Measurements from ENCODE around the gene NUCB1.
A peak's percentile ranks its signal among the peaks of the same experiment; 100 is the strongest.
"Not testable (repeated sequence)": the region's sequence is repeated elsewhere in the genome, so short reads cannot be mapped to it uniquely, and the experiment has no call there.

Gene NUCB1

DNA sequence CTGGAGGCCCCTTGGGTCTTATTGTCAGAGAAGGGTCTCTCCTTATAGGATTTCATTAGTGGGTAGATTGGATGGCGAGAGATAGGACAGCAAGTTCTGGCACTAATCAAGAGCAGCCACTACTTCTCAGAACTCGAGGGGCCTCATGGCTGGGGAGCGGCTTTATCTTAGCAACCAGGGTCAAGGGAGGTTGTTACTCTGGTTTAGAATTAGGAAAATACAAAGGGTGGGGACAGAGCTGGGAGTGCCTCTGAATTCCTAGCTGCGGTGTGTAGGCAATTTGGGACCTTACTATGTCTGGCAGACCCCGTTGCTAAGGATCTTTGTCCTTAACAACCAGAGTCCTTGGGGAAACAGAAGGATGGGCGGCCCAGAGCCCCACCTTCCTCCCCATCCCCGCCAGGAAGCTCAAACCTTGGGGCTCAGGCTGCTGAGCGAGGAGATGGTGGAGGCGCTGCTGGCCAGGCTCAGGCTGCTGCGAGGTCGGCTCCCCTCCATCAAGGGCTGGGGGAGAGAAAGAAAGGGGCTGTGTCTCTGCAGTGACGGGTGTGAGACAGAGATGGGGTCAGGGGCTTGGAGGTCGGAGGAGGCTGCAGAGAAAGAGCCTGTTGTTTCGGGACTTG lies 32.9 kb upstream of the NUCB1 start:
- H3K9ac ChIP-seq (ENCODE audit: low read length), result no peak overlapping the region
- no peak overlapping the region for H3K27ac ChIP-seq (ENCODE audit: low read depth, low read length)
- H3K9me3 ChIP-seq (ENCODE audit: control insufficient read depth, insufficient read depth, low read depth, low read length), result no peaks in the 10 kb centered on the region
- H3K36me3 ChIP-seq (ENCODE audit: control insufficient read depth, insufficient read depth, low read length), result peaks cover 4% of the 10 kb centered on the region; the same call in 1 of the 2 replicates
- H3K4me1 ChIP-seq (ENCODE audit: control insufficient read depth, insufficient read depth, low read length), result peaks cover 24% of the 10 kb centered on the region
- H3K4me3 ChIP-seq (ENCODE audit: low read depth, low read length), result no peak overlapping the region
- H3K27me3 ChIP-seq (ENCODE audit: control insufficient read depth, insufficient read depth, low read length), result no peaks in the 10 kb centered on the region

DNA sequence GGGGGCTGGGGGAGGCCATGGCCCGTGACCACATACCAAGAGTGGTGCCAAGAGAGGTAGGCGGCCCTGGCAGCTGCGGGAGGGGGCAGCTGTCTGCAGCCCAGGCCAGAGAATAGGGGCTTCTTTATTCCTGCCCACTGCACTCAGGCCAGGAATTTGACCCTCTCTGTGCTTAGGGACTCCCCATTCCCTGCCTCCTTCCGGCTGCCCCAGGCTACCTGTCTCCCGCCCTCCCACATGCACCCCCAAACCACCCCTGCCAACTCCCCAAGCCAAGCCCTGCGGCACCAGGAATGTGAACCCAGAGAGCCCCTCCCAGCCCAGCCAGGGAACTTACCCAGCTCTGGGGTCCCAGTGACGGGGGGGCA lies 32.4 kb upstream of the NUCB1 start:
- Histone ChIP-seq H3K36me3 (ENCODE audit: control insufficient read depth, insufficient read depth, low read length) (peaks cover 6% of the 10 kb centered on the region; the same call in 1 of the 2 replicates), H3K27me3 (ENCODE audit: control insufficient read depth, insufficient read depth, low read length) (no peaks in the 10 kb centered on the region), H3K4me1 (ENCODE audit: control insufficient read depth, insufficient read depth, low read length) (peaks cover 24% of the 10 kb centered on the region), H3K9ac (ENCODE audit: low read length) (peak overlapping the region; percentile 3), H3K27ac (ENCODE audit: low read depth, low read length) (no peak overlapping the region), H3K9me3 (ENCODE audit: control insufficient read depth, insufficient read depth, low read depth, low read length) (no peaks in the 10 kb centered on the region), H3K4me3 (ENCODE audit: low read depth, low read length) (peak overlapping the region; percentile 38)

DNA sequence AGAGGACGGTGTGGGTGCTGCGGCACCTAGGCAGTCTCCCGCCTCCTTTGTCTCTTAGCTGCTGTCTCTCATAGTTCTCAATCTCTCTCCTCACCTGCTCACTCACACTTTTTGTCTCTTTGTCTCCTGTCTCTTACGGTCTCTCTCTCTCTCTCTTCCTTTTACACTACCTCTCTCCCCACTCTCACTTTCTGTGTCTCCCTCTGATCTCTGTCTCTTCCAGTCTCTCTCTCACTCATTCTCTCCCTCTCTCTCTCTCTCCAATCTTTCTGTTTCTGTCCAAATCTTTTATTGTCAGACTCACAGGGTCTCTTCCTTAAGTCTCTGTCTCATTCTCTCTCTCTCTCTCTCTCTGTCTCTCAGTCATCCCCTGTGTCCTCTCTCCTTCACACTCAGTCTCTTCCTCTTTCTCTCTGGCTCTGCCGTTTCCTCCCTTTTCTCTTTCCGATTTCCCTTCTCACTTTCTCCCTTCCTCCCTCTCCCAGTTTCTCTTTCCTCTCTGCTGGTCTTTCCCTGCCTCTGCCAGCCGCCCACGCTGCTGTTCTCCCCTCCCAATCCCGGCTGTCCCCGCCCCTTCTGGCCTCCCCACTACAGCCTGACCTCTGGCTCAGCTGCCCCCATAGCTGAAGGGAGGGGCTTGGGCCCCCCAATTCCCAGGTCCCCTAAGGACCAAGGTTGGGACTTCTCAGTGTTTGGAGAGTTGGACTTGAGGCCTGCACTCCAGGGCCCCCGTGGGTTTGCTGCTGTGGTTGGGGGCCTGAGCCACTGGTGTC lies 31.8 kb upstream of the NUCB1 start, which contains the start of gene PLEKHA4:
TSS of gene PLEKHA4 (minus strand) at position 504 of the 773 bp plus-strand sequence. CDS start 997 bp downstream, outside the sequence.
- Histone ChIP-seq H3K9me3 (ENCODE audit: control insufficient read depth, insufficient read depth, low read depth, low read length) (no peaks in the 10 kb centered on the region), H3K36me3 (ENCODE audit: control insufficient read depth, insufficient read depth, low read length) (peaks cover 9% of the 10 kb centered on the region), H3K27ac (ENCODE audit: low read depth, low read length) (no peak within 1 kb of the TSS), H3K27me3 (ENCODE audit: control insufficient read depth, insufficient read depth, low read length) (no peaks in the 10 kb centered on the region), H3K4me3 (ENCODE audit: low read depth, low read length) (peak within 1 kb of the TSS; percentile 38), H3K4me1 (ENCODE audit: control insufficient read depth, insufficient read depth, low read length) (peaks cover 25% of the 10 kb centered on the region), H3K9ac (ENCODE audit: low read length) (peak within 1 kb of the TSS; percentile 3)

DNA sequence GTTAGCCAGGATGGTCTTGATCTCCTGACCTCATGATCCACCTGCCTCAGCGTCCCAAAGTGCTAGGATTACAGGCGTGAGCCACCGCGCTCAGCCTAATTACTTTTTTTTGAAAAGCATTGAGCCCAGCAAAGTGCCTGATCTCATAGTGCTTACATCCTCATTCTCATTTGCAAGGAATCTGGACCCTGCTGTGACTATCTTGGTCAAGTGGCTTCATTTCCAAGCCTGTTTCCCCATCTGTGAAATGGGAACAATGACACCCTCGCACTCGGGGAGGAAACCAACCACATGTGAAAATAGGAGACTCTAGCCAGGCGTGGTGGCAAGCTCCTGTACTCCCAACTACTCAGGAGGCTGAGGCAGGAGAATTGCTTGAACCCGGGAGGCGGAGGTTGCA lies 30.1 kb upstream of the NUCB1 start:
- peaks cover 40% of the 10 kb centered on the region for H3K4me1 ChIP-seq (ENCODE audit: control insufficient read depth, insufficient read depth, low read length)
- H3K36me3 ChIP-seq (ENCODE audit: control insufficient read depth, insufficient read depth, low read length), result peaks cover 23% of the 10 kb centered on the region
- H3K27me3 ChIP-seq (ENCODE audit: control insufficient read depth, insufficient read depth, low read length), result no peaks in the 10 kb centered on the region
- H3K27ac ChIP-seq (ENCODE audit: low read depth, low read length), result no peak overlapping the region
- no peaks in the 10 kb centered on the region for H3K9me3 ChIP-seq (ENCODE audit: control insufficient read depth, insufficient read depth, low read depth, low read length)
- H3K4me3 ChIP-seq (ENCODE audit: low read depth, low read length), result no peak overlapping the region
- H3K9ac ChIP-seq (ENCODE audit: low read length), result no peak overlapping the region

DNA sequence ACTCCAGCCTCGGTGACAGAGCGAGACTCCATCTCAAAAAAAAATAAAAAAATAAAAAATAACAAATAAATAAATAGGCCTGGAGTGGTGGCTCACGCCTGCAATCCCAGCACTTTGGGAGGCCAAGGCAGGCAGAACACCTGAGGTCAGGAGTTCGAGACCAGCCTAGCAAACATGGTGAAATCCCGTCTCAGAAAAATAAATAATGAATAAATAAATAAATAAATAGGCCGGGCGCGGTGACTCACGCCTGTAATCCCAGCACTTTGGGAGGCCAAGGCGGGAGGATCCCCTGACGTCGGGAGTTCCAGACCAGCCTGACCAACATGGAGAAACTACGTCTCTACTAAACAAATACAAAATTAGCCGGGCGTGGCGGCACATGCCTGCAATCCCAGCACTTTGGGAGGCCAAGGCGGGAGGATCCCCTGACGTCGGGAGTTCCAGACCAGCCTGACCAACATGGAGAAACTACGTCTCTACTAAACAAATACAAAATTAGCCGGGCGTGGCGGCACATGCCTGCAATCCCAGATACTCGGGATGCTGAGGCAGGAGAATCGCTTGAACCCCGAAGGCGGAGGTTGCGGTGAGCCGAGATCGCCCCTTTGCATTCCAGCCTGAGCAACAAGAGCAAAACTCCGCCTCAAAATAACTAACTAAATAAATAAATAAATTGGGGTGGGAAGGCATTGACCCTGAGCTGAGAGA lies 28.5 kb upstream of the NUCB1 start:
- H3K4me1 ChIP-seq (ENCODE audit: control insufficient read depth, insufficient read depth, low read length), result peaks cover 40% of the 10 kb centered on the region
- H3K9me3 ChIP-seq (ENCODE audit: control insufficient read depth, insufficient read depth, low read depth, low read length); H3K27me3 ChIP-seq (ENCODE audit: control insufficient read depth, insufficient read depth, low read length); H3K27ac ChIP-seq (ENCODE audit: low read depth, low read length); H3K4me3 ChIP-seq (ENCODE audit: low read depth, low read length): not testable (repeated sequence)
- peak overlapping the region; percentile 19 for H3K9ac ChIP-seq (ENCODE audit: low read length)
- H3K36me3 ChIP-seq (ENCODE audit: control insufficient read depth, insufficient read depth, low read length), result peaks cover 38% of the 10 kb centered on the region

DNA sequence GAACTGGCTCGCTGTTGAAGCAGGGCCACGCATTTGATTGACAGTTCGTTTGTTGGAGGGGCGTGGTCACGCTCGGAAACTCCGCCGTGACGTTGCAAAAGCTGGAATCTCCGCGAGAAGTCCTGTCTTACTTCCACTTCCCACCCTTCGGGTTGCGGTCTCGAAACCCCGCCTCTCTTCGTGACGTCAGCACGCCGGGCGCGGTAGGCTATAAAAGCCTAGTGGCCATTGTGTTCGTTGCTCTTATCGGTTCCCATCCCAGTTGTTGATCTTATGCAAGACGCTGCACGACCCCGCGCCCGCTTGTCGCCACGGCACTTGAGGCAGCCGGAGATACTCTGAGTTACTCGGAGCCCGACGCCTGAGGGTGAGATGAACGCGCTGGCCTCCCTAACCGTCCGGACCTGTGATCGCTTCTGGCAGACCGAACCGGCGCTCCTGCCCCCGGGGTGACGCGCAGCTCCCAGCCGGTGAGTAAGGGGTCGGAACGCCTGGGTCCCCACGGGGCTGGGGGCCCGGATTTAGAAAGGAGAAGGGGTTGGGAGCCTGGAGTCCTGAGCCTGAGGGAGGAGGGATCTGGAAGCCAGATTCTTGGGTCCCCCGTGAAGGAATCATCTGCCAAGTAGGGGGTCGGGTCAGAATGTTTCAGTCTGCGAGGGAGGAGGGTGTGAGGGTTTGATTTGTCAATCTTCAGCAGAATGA lies 27.8 kb upstream of the NUCB1 start, which contains the start of gene PPP1R15A:
TSS of gene PPP1R15A (plus strand) at position 240 of the 702 bp plus-strand sequence. CDS start 813 bp downstream, outside the sequence.
- no peaks in the 10 kb centered on the region for H3K9me3 ChIP-seq (ENCODE audit: control insufficient read depth, insufficient read depth, low read depth, low read length)
- H3K27ac ChIP-seq (ENCODE audit: low read depth, low read length), result peak within 1 kb of the TSS; percentile 95
- peaks cover 36% of the 10 kb centered on the region for H3K4me1 ChIP-seq (ENCODE audit: control insufficient read depth, insufficient read depth, low read length)
- peaks cover 39% of the 10 kb centered on the region for H3K36me3 ChIP-seq (ENCODE audit: control insufficient read depth, insufficient read depth, low read length)
- peak within 1 kb of the TSS; percentile 96 for H3K9ac ChIP-seq (ENCODE audit: low read length)
- peak within 1 kb of the TSS; percentile 89 for H3K4me3 ChIP-seq (ENCODE audit: low read depth, low read length)
- H3K27me3 ChIP-seq (ENCODE audit: control insufficient read depth, insufficient read depth, low read length), result no peaks in the 10 kb centered on the region

DNA sequence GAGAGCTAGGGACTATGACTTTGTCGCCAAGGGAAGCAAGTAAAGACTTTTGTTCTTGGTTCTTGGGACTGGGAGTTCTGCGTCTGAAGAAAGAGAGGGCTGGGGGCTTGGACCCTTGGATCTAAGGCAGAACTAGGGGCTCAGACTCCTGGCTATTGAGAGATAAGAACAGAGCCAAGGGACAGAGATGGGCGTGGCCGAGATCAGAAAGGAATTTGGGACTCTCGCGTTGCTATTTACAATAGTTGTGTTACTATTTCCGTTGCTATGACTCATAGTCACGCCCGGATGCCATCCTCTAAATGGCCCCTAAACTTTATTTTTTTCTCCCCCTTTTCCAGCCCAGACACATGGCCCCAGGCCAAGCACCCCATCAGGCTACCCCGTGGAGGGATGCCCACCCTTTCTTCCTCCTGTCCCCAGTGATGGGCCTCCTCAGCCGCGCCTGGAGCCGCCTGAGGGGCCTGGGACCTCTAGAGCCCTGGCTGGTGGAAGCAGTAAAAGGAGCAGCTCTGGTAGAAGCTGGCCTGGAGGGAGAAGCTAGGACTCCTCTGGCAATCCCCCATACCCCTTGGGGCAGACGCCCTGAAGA lies 27.1 kb upstream of the NUCB1 start:
- Histone ChIP-seq H3K4me1 (ENCODE audit: control insufficient read depth, insufficient read depth, low read length) (peaks cover 29% of the 10 kb centered on the region), H3K36me3 (ENCODE audit: control insufficient read depth, insufficient read depth, low read length) (peaks cover 42% of the 10 kb centered on the region), H3K27ac (ENCODE audit: low read depth, low read length) (peak overlapping the region; percentile 95), H3K4me3 (ENCODE audit: low read depth, low read length) (peak overlapping the region; percentile 89), H3K27me3 (ENCODE audit: control insufficient read depth, insufficient read depth, low read length) (no peaks in the 10 kb centered on the region), H3K9ac (ENCODE audit: low read length) (peak overlapping the region; percentile 96), H3K9me3 (ENCODE audit: control insufficient read depth, insufficient read depth, low read depth, low read length) (no peaks in the 10 kb centered on the region)

DNA sequence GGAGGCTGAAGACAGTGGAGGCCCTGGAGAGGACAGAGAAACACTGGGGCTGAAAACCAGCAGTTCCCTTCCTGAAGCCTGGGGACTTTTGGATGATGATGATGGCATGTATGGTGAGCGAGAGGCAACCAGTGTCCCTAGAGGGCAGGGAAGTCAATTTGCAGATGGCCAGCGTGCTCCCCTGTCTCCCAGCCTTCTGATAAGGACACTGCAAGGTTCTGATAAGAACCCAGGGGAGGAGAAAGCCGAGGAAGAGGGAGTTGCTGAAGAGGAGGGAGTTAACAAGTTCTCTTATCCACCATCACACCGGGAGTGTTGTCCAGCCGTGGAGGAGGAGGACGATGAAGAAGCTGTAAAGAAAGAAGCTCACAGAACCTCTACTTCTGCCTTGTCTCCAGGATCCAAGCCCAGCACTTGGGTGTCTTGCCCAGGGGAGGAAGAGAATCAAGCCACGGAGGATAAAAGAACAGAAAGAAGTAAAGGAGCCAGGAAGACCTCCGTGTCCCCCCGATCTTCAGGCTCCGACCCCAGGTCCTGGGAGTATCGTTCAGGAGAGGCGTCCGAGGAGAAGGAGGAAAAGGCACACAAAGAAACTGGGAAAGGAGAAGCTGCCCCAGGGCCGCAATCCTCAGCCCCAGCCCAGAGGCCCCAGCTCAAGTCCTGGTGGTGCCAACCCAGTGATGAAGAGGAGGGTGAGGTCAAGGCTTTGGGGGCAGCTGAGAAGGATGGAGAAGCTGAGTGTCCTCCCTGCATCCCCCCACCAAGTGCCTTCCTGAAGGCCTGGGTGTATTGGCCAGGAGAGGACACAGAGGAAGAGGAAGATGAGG lies 26.4 kb upstream of the NUCB1 start:
- H3K36me3 ChIP-seq (ENCODE audit: control insufficient read depth, insufficient read depth, low read length), result peaks cover 43% of the 10 kb centered on the region

DNA sequence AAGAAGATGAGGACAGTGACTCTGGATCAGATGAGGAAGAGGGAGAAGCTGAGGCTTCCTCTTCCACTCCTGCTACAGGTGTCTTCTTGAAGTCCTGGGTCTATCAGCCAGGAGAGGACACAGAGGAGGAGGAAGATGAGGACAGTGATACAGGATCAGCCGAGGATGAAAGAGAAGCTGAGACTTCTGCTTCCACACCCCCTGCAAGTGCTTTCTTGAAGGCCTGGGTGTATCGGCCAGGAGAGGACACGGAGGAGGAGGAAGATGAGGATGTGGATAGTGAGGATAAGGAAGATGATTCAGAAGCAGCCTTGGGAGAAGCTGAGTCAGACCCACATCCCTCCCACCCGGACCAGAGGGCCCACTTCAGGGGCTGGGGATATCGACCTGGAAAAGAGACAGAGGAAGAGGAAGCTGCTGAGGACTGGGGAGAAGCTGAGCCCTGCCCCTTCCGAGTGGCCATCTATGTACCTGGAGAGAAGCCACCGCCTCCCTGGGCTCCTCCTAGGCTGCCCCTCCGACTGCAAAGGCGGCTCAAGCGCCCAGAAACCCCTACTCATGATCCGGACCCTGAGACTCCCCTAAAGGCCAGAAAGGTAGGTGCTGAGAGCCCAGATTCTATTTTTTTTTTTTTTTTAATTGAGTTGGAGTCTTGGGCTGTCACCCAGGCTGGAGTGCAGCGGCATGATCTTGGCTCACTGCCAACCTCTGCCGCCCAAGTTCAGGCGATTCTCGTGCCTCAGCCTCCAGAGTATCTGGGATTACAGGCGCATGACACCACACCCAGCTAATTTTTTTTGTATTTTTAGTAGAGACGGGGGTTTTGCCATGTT lies 25.6 kb upstream of the NUCB1 start:
- Histone ChIP-seq H3K4me1 (ENCODE audit: control insufficient read depth, insufficient read depth, low read length) (peaks cover 15% of the 10 kb centered on the region; the same call in 1 of the 2 replicates), H3K9ac (ENCODE audit: low read length) (peak overlapping the region; percentile 4), H3K36me3 (ENCODE audit: control insufficient read depth, insufficient read depth, low read length) (peaks cover 43% of the 10 kb centered on the region), H3K27ac (ENCODE audit: low read depth, low read length) (no peak overlapping the region), H3K9me3 (ENCODE audit: control insufficient read depth, insufficient read depth, low read depth, low read length) (no peaks in the 10 kb centered on the region), H3K4me3 (ENCODE audit: low read depth, low read length) (peak overlapping the region; percentile 89), H3K27me3 (ENCODE audit: control insufficient read depth, insufficient read depth, low read length) (no peaks in the 10 kb centered on the region)

More for the DNA sequence above, 26.4 kb upstream of the NUCB1 start:
- H3K9me3 ChIP-seq (ENCODE audit: control insufficient read depth, insufficient read depth, low read depth, low read length), result no peaks in the 10 kb centered on the region
- peak overlapping the region; percentile 96 for H3K9ac ChIP-seq (ENCODE audit: low read length)
- H3K4me3 ChIP-seq (ENCODE audit: low read depth, low read length), result peak overlapping the region; percentile 89
- H3K4me1 ChIP-seq (ENCODE audit: control insufficient read depth, insufficient read depth, low read length), result peaks cover 22% of the 10 kb centered on the region
- H3K27ac ChIP-seq (ENCODE audit: low read depth, low read length), result peak overlapping the region; percentile 95
- no peaks in the 10 kb centered on the region for H3K27me3 ChIP-seq (ENCODE audit: control insufficient read depth, insufficient read depth, low read length)

Data from HUES6 (cell line).